C4-2B (cell line): Measurements from ENCODE around the gene RBM7.

Experiments used
- CTCF ChIP-seq: fragments of 450-650 bp; conservative IDR thresholded peaks from 2 replicates; pipeline ENCODE4 v1.5.1; 2017; ENCODE audit warnings: mild to moderate bottlenecking
- ZFX ChIP-seq: fragments of 450-650 bp; IDR thresholded peaks from 2 replicates; pipeline ENCODE4 v1.6.1; 2017

- TF ChIP-seq CTCF = no peak
- TF ChIP-seq ZFX = no peak
Observed at GRCh38 chr11:114362958-114363357, 37.5 kb upstream of the RBM7 start.
